Colonic mucosa (tissue), 4 donors: ENCODE data around the gene PIK3R5. TPM values are rescaled to one million over a fixed set of nuclear protein-coding genes. Genes with fewer than 3 reads are reported as not detected.

Source experiments
- DNase-seq: peaks from one replicate; pipeline ENCODE4 v3.0.0-alpha.2; 2020
- H3K27ac ChIP-seq: fragments of 200-600 bp; one replicate; pipeline ENCODE4 v1.8.0; 2021
- H3K27me3 ChIP-seq: fragments of 200-600 bp; one replicate; pipeline ENCODE4 v1.8.0; 2021
- H3K36me3 ChIP-seq: fragments of 200-600 bp; one replicate; pipeline ENCODE4 v1.8.0; 2021
- H3K4me1 ChIP-seq: fragments of 200-600 bp; one replicate; pipeline ENCODE4 v1.8.0; 2021; ENCODE audit warnings: mild to moderate bottlenecking
- H3K4me3 ChIP-seq: fragments of 200-600 bp; one replicate; pipeline ENCODE4 v1.8.0; 2021
- H3K9ac ChIP-seq, 2 donors: one replicate each; pipeline ENCODE4 v1.7.0; 2013; ENCODE audit warnings: control low read depth in 2 of 2, low read depth in 2 of 2, low read length in 2 of 2
- H3K9me3 ChIP-seq: fragments of 200-600 bp; one replicate; pipeline ENCODE4 v1.8.0; 2021
- CTCF ChIP-seq: fragments of 200-600 bp; IDR thresholded peaks from one replicate; pipeline ENCODE4 v1.8.0; 2022; ENCODE audit warnings: antibody characterized with exemption, mild to moderate bottlenecking
- intact Hi-C: fragments of 100-400 bp; cut with DNase I; formaldehyde crosslinking; loops from one replicate; pipeline ENCODE4 v1.14.1; 2022
- total RNA-seq, 2 donors: library from RNA; stranded (reverse); fragmentation: NEBNext Ultra II Directional in 1 of 2; extraction: Animal tissue kit (Norgen Biotek cat#: 25700) in 1 of 2; gene quantifications; one replicate each; pipeline ENCODE4 v1.2.1, GENCODE V29; 2021
- donor health status: healthy.
- donor health status: DM: no; HTN: no; CAD: no.
- donor health status: DM: no; HTN: no; CAD: no.

The PIK3R5 gene
- total RNA-seq, 2 donors from 2014 or later, result 2.2 to 2.5 TPM

GRCh38 chr17:8914554-8914953, 51.0 kb downstream of the PIK3R5 start:
- no peak for TF ChIP-seq CTCF

GRCh38 chr17:8913879-8914278, 51.6 kb downstream of the PIK3R5 start:
- intact Hi-C loops, result no loop called here
- no peak for TF ChIP-seq CTCF

More at GRCh38 chr17:8914554-8914953, 51.0 kb downstream of the PIK3R5 start:
- Histone ChIP-seq H3K9me3 (no peaks in the 10 kb centered on the region), H3K9ac (no peak overlapping the region), H3K27ac (no peak overlapping the region), H3K36me3 (no peaks in the 10 kb centered on the region), H3K4me1 (no peaks in the 10 kb centered on the region), H3K4me3 (no peak overlapping the region), H3K27me3 (no peaks in the 10 kb centered on the region)
- intact Hi-C loops, result no loop called here
- DNase-seq, result no peak

GRCh38 chr17:8913091-8913490, 52.4 kb downstream of the PIK3R5 start:
- Histone ChIP-seq H3K9ac (no peak overlapping the region), H3K4me3 (no peak overlapping the region), H3K27me3 (no peaks in the 10 kb centered on the region), H3K27ac (no peak overlapping the region), H3K9me3 (no peaks in the 10 kb centered on the region), H3K36me3 (no peaks in the 10 kb centered on the region), H3K4me1 (no peaks in the 10 kb centered on the region)
- intact Hi-C loops, result no loop called here
- TF ChIP-seq CTCF, result no peak
- no peak for DNase-seq

More at GRCh38 chr17:8913879-8914278, 51.6 kb downstream of the PIK3R5 start:
- Histone ChIP-seq H3K9ac (no peak overlapping the region), H3K27me3 (no peaks in the 10 kb centered on the region), H3K4me1 (no peaks in the 10 kb centered on the region), H3K9me3 (no peaks in the 10 kb centered on the region), H3K4me3 (no peak overlapping the region), H3K27ac (no peak overlapping the region), H3K36me3 (no peaks in the 10 kb centered on the region)
- DNase-seq, result no peak

GRCh38 chr17:8912084-8912981, 53.2 kb downstream of the PIK3R5 start:
- TF ChIP-seq CTCF, result no peak
- no peaks in the 10 kb centered on the region for H3K9me3 ChIP-seq
- intact Hi-C loops, result no loop called here
- no peaks in the 10 kb centered on the region for H3K27me3 ChIP-seq
- H3K4me1 ChIP-seq, result no peaks in the 10 kb centered on the region
- no peaks in the 10 kb centered on the region for H3K36me3 ChIP-seq
- no peak overlapping the region for H3K4me3 ChIP-seq
- no peak overlapping the region for H3K9ac ChIP-seq
- no peak overlapping the region for H3K27ac ChIP-seq
- no peak for DNase-seq

- intact Hi-C loops, result no loop called here
- Histone ChIP-seq H3K27me3 (no peaks in the 10 kb centered on the region), H3K36me3 (no peaks in the 10 kb centered on the region), H3K9ac (no peak overlapping the region), H3K27ac (no peak overlapping the region), H3K9me3 (no peaks in the 10 kb centered on the region), H3K4me3 (no peak overlapping the region), H3K4me1 (no peaks in the 10 kb centered on the region)
- TF ChIP-seq CTCF, result no peak
- no peak for DNase-seq
Observed at GRCh38 chr17:8910969-8911604, 54.4 kb downstream of the PIK3R5 start.
